Activated T-cell treated with anti-CD3 and anti-CD28 coated beads, Interleukin-2, amount 50 U/mL, for 4 hours (primary cell): ENCODE data around the gene HIP1R. TPM values are rescaled to one million over a fixed set of nuclear protein-coding genes. Genes with fewer than 3 reads are reported as not detected.
"Not testable (repeated sequence)": the region's sequence is repeated elsewhere in the genome, so short reads cannot be mapped to it uniquely, and the experiment has no call there.

Experiments used
- ATAC-seq, 2 donors: fragments of 200-7000 bp; cut with Tn5 transposase; one replicate each; pipeline ENCODE4 v1.10.0; 2021
- DNase-seq: peaks from one replicate; pipeline ENCODE4 v3.0.0-alpha.2; 2020
- H3K27me3 Mint-ChIP-seq: one replicate; pipeline ENCODE4 v1.8.0; 2021; ENCODE audit warnings: low read depth, mixed read lengths
- H3K36me3 Mint-ChIP-seq: one replicate; pipeline ENCODE4 v1.8.0; 2022; ENCODE audit warnings: mixed read lengths; ENCODE audit not compliant: insufficient read depth
- H3K4me1 Mint-ChIP-seq: one replicate; pipeline ENCODE4 v1.8.0; 2021; ENCODE audit warnings: low read depth, mixed read lengths
- H3K4me3 Mint-ChIP-seq: one replicate; pipeline ENCODE4 v1.8.0; 2021; ENCODE audit warnings: mild to moderate bottlenecking, moderate library complexity, mixed read lengths
- H3K9me3 Mint-ChIP-seq: one replicate; pipeline ENCODE4 v1.8.0; 2021; ENCODE audit warnings: mixed read lengths
- total RNA-seq, 3 donors: library from RNA; stranded (reverse); gene quantifications; one replicate each; pipeline ENCODE4 v1.2.1, GENCODE V29; 2021

HIP1R gene, protein sequence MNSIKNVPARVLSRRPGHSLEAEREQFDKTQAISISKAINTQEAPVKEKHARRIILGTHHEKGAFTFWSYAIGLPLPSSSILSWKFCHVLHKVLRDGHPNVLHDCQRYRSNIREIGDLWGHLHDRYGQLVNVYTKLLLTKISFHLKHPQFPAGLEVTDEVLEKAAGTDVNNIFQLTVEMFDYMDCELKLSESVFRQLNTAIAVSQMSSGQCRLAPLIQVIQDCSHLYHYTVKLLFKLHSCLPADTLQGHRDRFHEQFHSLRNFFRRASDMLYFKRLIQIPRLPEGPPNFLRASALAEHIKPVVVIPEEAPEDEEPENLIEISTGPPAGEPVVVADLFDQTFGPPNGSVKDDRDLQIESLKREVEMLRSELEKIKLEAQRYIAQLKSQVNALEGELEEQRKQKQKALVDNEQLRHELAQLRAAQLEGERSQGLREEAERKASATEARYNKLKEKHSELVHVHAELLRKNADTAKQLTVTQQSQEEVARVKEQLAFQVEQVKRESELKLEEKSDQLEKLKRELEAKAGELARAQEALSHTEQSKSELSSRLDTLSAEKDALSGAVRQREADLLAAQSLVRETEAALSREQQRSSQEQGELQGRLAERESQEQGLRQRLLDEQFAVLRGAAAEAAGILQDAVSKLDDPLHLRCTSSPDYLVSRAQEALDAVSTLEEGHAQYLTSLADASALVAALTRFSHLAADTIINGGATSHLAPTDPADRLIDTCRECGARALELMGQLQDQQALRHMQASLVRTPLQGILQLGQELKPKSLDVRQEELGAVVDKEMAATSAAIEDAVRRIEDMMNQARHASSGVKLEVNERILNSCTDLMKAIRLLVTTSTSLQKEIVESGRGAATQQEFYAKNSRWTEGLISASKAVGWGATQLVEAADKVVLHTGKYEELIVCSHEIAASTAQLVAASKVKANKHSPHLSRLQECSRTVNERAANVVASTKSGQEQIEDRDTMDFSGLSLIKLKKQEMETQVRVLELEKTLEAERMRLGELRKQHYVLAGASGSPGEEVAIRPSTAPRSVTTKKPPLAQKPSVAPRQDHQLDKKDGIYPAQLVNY
- 10 to 100 TPM; 23.2 to 34.5 (median 32.1) TPM for total RNA-seq

DNA sequence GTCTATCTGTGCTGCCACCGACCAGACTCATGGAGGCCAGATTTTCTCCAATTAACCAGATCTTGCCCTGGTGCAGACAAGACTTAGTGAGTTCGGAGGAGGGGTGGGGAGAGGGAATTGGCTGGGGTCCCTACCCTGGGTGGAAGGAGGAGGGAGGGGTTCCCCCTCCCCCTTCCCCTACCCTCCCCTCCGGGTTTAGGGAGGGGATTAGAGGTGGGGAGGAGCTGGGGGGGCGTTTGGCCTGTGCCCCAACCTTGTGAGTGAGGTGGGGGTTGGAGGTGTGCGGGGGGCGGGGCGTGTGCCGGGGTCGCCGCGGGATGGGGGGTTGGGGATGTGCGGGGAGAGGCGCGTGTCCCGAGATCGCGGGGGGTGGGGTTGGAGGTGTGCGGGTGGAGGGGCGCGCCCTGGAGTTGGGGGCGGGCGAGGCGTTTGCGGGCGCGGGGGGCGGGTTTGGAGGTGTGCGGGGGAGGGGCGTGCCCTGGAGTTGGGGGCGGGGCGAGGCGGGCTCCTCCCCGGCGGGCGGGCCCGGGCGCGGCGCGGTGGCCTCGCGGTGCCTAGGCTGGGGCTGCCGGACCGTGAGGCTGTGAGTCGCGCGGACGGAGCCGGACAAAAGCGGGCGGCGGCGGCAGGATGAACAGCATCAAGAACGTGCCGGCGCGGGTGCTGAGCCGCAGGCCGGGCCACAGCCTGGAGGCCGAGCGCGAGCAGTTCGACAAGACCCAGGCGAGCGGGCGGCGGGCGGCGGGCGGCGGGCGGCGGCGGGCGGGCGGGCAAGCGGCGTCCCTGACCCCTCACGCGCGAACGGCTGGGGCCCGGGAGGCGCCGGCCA, at the start of gene HIP1R:
Gene HIP1R, plus strand, starts transcription at position 537 of the 829 bp plus-strand sequence. Its CDS starts 94 bp downstream, at position 631.
- no peaks in the 10 kb centered on the region for H3K27me3 Mint-ChIP-seq
- ATAC-seq = peak; percentile 73 to 75

DNA sequence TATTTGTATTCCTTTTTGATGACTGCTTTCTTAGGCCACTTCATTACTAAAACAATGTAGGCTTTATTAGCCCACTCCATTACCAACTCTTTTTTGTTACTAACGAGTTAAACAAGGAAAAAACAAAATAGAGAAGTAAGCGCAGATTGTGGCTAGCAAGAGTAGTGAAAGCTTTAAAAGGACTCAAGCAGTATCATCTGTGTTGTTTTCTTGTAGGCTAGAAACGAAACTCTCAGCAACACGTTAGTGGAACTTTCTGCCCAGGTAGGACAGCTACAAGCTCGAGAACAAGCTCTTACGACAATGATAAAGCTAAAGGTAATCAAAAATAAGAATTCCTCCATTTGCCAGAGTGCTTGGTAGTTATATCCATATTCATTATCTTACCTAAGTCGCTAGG, 49.8 kb upstream of the HIP1R start:
- DNase-seq = no peak
- Mint-ChIP-seq H3K27me3 (no peaks in the 10 kb centered on the region), H3K9me3 (no peaks in the 10 kb centered on the region), H3K4me1 (no peaks in the 10 kb centered on the region), H3K4me3 (no peak overlapping the region), H3K36me3 (no peaks in the 10 kb centered on the region)
- ATAC-seq = no peak

More for the DNA sequence above, at the start of gene HIP1R:
- Mint-ChIP-seq H3K9me3 (no peaks in the 10 kb centered on the region), H3K36me3 (no peaks in the 10 kb centered on the region), H3K4me3 (peak within 1 kb of the TSS; percentile 95), H3K4me1 (peaks cover 39% of the 10 kb centered on the region)
- peak; percentile 58 for DNase-seq

DNA sequence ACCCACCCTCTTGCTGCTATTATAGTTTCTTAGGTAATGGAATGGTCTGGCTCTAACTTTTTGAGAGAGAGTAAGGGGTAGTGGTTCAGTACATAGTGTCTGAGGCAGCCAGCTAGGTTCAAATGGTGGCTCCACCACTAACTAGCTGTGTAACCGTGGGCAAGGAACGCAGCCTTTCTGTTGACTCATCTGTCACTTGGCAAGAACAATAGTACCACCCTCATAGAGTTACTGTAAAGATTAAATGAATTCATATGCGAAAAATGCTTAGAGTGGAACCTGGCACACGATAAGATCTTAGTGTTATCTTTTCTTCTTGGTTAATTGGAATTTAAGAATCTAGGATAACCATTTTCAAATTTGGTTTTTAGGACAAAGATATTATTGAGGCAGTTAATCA, 46.9 kb upstream of the HIP1R start:
- no peak for DNase-seq
- Mint-ChIP-seq H3K27me3 (no peaks in the 10 kb centered on the region), H3K4me3 (no peak overlapping the region), H3K9me3 (no peaks in the 10 kb centered on the region), H3K36me3 (no peaks in the 10 kb centered on the region), H3K4me1 (no peaks in the 10 kb centered on the region)
- ATAC-seq = no peak

DNA sequence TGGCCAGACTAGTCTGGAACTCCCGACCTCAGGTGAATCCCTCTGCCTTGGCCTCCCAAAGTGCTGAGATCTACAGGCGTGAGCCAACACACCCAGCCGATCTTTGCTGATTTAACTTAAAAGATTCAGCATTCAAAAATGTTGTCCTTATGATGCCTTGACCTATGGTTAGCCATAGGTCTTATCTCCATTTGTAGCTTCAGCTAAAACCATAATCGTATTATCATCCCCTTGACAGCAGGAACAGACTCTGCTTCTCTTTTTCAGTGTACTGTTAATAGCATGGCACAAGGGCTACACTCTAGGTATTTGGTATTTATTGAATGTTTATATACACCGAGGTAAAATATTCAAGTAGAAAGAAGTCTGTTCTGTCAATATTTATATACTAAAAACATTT, 45.6 kb upstream of the HIP1R start:
- no peak for ATAC-seq
- H3K4me3 Mint-ChIP-seq = no peak overlapping the region
- H3K27me3 Mint-ChIP-seq = no peaks in the 10 kb centered on the region
- DNase-seq = no peak
- no peaks in the 10 kb centered on the region for H3K36me3 Mint-ChIP-seq
- H3K9me3 Mint-ChIP-seq = no peaks in the 10 kb centered on the region
- H3K4me1 Mint-ChIP-seq = no peaks in the 10 kb centered on the region

DNA sequence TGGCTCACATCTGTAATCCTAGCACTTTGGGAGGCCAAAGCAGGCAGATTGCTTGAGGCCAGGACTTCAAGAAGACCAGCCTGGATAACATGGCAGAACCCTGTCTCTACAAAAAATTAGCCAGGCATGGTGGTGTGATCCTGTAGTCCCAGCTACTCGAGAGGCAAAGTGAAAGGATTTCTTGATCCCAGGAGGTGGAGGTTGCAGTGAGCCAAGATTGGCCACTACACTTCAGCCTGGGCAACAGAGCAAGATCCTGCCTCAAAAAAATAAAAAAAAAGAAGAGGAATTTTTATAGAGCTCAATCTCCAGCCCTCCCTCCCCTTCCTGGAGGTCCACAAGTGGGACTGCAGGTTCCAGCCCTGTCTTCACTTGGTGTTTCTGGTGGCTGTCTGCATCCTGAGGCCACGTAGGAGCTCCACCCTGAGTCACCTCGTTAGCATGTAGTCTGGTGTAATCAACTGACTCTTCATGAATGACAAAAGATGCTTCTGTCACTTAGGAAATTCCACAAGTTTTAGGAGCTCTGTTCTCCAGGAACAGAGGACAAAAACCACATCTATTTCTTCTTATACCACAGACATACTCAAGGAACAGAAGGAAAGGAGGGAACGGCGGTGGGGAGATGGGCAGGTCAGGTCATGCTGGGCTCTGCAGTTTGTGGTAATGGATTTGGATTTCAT, 44.7 kb upstream of the HIP1R start:
- no peak for DNase-seq
- no peak for ATAC-seq
- Mint-ChIP-seq H3K4me3 (no peak overlapping the region), H3K36me3 (no peaks in the 10 kb centered on the region), H3K9me3 (no peaks in the 10 kb centered on the region), H3K4me1 (no peaks in the 10 kb centered on the region), H3K27me3 (no peaks in the 10 kb centered on the region)

DNA sequence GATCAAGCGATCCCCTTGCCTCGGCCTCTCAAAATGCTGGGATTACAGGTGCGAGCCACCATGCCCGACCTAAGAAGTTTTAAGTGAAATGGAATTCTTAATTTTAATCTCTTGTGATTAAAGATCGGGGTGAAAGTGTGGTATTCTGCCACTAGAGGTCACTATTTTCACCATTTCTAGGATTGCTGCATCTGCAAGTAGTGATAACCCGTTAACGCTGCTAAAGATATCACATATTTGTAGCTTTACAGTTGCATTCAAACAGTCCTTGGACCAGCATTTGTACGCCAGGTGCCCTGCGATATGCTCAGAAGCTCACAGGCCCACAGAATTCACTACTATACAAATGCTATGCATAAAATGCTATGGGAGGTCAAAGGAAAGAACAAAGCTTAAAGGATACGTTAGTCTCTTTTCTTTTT, 41.6 kb upstream of the HIP1R start:
- DNase-seq = no peak
- ATAC-seq = peak; percentile 58 to 61
- Mint-ChIP-seq H3K9me3 (no peaks in the 10 kb centered on the region), H3K4me3 (no peak overlapping the region), H3K36me3 (no peaks in the 10 kb centered on the region), H3K4me1 (no peaks in the 10 kb centered on the region), H3K27me3 (no peaks in the 10 kb centered on the region)

DNA sequence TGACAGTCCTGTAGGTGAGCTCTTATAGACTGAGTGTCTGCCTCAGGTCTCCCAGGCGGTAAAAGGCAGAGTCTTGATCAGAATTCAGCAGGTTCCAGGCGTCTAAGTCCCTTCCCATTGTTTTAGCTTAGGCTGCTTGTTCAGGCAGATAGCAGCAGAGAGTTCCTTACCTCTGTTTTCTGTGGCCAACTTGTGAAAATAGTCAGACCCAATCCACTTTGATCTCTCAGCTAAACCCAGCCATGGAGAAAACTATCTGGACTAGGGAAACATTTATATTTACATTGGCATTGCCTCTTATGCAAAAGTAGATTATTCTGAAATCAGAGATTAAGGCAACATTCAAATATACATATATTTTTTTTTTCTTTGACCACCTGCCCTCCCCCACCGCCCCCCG, 39.5 kb upstream of the HIP1R start:
- H3K36me3 Mint-ChIP-seq = no peaks in the 10 kb centered on the region

DNA sequence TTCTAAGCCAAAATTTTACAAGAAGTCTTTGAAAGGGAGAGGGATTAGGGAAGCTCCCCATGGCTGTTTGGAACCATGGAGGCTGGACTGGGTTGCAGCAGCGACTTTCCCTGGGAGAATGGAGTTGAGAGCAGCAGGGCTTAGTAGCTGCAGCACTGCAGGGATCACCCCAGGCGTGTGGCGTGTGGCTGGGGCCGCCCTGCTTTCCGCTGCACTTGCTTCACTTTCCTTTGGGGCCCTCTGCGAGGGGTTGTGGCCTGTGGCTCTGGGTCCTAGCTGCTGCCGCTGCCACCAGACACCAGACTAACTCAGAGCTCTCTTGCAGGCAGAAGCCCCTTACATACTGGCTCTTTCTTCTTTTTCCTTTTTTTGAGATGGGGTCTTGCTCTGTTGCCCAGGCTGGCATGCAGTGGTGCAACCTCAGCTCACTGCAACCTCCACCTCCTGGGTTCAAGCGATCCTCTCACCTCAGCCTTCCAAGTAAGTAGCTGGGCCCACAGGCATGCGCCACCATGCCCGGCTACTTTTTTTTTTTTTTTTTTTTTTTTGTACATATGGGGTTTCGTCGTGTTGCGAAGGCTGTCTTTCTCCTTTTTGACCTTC, 35.5 kb upstream of the HIP1R start:
- peaks cover 2% of the 10 kb centered on the region for H3K36me3 Mint-ChIP-seq
- no peaks in the 10 kb centered on the region for H3K9me3 Mint-ChIP-seq
- no peaks in the 10 kb centered on the region for H3K27me3 Mint-ChIP-seq
- ATAC-seq (no peak), DNase-seq (no peak)
- no peak overlapping the region for H3K4me3 Mint-ChIP-seq
- H3K4me1 Mint-ChIP-seq = no peaks in the 10 kb centered on the region

More for the DNA sequence above, 39.5 kb upstream of the HIP1R start:
- Mint-ChIP-seq H3K4me3 (no peak overlapping the region), H3K9me3 (no peaks in the 10 kb centered on the region), H3K4me1 (no peaks in the 10 kb centered on the region), H3K27me3 (no peaks in the 10 kb centered on the region)
- ATAC-seq (no peak), DNase-seq (no peak)

DNA sequence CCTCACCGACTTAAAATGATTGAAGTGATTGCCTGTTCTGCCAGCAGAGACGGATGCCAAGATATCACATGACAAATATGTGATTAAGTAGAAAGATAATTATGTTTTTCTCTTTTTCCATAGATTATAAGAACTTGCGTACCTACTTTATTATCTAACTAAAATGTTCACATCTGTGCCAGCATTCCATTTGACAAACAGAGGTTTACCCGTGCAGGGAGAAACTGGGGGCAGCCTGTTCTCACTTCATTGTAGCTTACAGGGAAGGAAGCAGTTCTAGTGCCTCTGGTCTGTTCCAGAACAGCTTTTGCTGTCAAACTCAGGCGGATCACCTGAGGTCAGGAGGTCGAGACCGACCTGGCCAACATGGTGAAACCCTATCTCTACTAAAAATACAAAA, 31.3 kb upstream of the HIP1R start:
- Mint-ChIP-seq H3K4me3 (no peak overlapping the region), H3K27me3 (no peaks in the 10 kb centered on the region), H3K4me1 (peaks cover 1% of the 10 kb centered on the region), H3K9me3 (no peaks in the 10 kb centered on the region), H3K36me3 (peaks cover 2% of the 10 kb centered on the region)
- DNase-seq (no peak), ATAC-seq (no peak)

DNA sequence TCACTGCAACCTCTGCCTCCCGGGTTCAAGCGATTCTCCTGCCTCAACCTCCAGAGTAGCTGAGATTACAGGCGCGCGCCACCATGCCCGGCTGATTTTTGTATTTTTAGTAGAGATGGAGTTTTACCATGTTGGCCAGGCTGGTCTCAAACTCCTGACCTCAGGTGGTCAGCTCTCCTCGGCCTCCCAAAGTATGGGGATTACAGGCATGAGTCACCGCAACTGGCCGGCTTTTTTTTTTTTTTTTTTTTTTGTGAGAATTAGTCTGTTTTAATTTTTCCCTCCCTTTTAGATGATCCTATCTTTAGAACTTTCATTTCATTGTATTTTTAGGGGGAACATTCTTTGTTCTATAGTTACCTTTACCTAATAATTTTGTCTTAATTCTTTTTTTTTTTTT, 30.3 kb upstream of the HIP1R start:
- not testable (repeated sequence) for H3K36me3 Mint-ChIP-seq, H3K4me3 Mint-ChIP-seq, ATAC-seq, H3K9me3 Mint-ChIP-seq, H3K27me3 Mint-ChIP-seq, H3K4me1 Mint-ChIP-seq, DNase-seq

DNA sequence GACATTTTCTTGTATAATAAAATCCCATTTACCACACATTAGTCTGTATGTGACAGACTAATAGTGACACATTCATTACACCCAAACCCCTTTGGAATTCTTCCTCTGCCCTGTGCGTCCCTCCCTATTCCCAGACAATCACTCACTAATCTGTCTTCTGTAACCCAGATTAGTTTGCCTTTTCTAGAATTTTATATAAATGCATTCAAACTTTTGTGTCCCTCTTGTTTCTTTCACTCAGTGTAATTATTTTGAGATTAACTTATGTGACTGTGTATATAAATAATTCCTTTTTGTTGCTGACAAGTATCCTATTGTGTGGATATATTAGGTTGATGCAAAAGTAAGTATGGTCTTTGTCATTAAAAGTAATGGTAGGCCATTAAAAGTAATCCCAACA, 27.6 kb upstream of the HIP1R start:
- no peak for ATAC-seq
- peaks cover 2% of the 10 kb centered on the region for H3K36me3 Mint-ChIP-seq
- no peak overlapping the region for H3K4me3 Mint-ChIP-seq

DNA sequence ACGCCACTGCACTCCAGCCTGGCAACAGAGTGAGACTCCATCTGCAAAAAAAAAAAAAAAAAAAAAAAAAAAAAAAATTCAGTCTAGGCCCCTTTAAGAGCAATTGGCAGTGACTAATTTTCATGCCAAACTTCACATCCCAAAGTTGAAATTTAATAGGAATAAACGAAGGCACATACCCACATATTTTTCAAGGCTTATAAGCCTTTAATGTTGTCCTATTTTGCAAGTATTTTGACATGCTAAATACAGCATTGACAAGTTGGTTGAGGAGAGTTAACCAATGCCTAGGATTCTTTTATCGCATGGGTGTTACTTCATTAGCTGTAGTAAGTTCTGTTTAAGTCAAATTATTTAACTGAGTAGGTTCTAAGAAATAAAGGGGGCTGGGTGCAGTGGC, 23.5 kb upstream of the HIP1R start:
- Mint-ChIP-seq H3K27me3 (no peaks in the 10 kb centered on the region), H3K4me3 (no peak overlapping the region), H3K4me1 (peaks cover 2% of the 10 kb centered on the region), H3K36me3 (no peaks in the 10 kb centered on the region), H3K9me3 (no peaks in the 10 kb centered on the region)
- ATAC-seq (no peak), DNase-seq (no peak)

More for the DNA sequence above, 27.6 kb upstream of the HIP1R start:
- no peaks in the 10 kb centered on the region for H3K9me3 Mint-ChIP-seq
- H3K27me3 Mint-ChIP-seq = no peaks in the 10 kb centered on the region
- H3K4me1 Mint-ChIP-seq = peaks cover 2% of the 10 kb centered on the region
- DNase-seq = no peak

DNA sequence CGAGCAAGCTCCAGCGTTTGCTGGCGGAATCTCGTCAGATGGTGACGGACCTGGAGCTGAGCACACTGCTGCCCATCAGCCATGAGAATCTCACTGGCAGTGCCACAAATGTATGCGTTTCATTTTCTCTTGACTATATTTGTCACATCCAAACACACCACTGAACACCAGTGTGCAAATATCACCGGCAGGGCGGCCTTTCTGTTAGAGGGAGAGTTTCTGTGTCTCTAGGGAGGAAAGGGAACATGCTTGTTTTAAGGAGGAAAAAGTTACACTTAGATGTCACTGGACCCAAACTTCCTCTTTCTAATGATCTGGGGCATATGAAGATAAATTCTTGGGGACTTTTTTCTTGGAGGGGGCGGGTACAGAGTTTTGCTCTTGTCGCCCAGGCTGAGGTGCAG, 21.9 kb upstream of the HIP1R start:
- Mint-ChIP-seq H3K4me1 (peaks cover 2% of the 10 kb centered on the region), H3K4me3 (no peak overlapping the region), H3K36me3 (no peaks in the 10 kb centered on the region), H3K27me3 (no peaks in the 10 kb centered on the region), H3K9me3 (no peaks in the 10 kb centered on the region)
- no peak for ATAC-seq
- no peak for DNase-seq
